ENCODE data around the gene TLE6.
"Not testable (repeated sequence)": the region's sequence is repeated elsewhere in the genome, so short reads cannot be mapped to it uniquely, and the experiment has no call there.

The TLE6 gene

DNA sequence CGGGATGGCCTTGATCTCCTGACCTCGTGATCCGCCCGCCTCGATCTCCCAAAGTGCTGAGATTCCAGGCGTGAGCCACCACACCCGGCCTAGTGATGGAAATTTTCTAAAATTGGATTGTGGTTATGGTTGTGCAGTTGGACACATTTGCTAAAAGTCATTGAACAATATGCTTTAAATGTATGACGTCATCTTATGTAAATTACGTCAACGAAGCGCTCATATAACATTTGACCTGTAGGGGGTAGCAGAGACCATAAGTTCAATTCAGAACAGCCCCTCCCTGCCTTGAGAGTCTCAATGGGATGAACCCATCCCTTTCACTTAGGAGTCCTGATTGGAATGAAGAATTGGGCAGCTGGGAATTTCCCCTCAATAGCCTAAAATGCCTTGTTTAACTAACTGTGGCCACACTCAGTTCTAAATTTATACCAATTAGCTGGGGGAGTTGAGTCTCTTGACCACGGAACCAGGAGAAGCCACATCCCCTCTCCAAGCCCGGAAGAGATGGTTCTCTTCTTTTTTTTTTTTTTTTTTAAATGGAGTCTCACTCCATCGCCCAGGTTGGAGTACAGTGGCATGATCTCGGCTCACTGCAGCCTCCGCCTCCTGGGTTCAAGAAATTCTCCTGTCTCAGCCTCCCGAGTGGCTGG is 15.2 kb upstream of the TLE6 start:
- H3K9me3 Mint-ChIP-seq: no peaks in the 10 kb centered on the region
- no peak overlapping the region for H3K4me3 Mint-ChIP-seq
- H3K27me3 Mint-ChIP-seq: peaks cover 0 to 6% of the 10 kb centered on the region in 2 donors
- H3K36me3 Mint-ChIP-seq: peaks cover 0 to 1% of the 10 kb centered on the region in 2 donors
- DNase-seq (peak; percentile 48), ATAC-seq (replicated peaks) (peak; percentile 58 to 64)
- H3K27ac Mint-ChIP-seq: peak overlapping the region; percentile 62
- H3K4me1 Mint-ChIP-seq: peaks cover 8 to 20% of the 10 kb centered on the region in 2 donors

GRCh38 chr19:2963122-2963521 is 14.2 kb upstream of the TLE6 start:
- Mint-ChIP-seq H3K27me3 (peaks cover 0 to 6% of the 10 kb centered on the region in 2 donors), H3K4me3 (no peak overlapping the region), H3K4me1 (peaks cover 10 to 25% of the 10 kb centered on the region in 2 donors), H3K36me3 (peaks cover 0 to 1% of the 10 kb centered on the region in 2 donors), H3K27ac (no peak overlapping the region), H3K9me3 (no peaks in the 10 kb centered on the region)
- ATAC-seq (replicated peaks) (no peak), DNase-seq (no peak)

- DNase-seq; H3K27ac Mint-ChIP-seq; H3K9me3 Mint-ChIP-seq; H3K27me3 Mint-ChIP-seq; ATAC-seq (replicated peaks); H3K4me3 Mint-ChIP-seq; H3K36me3 Mint-ChIP-seq: not testable (repeated sequence)
- peaks cover 13 to 30% of the 10 kb centered on the region in 2 donors for H3K4me1 Mint-ChIP-seq
Measured at GRCh38 chr19:2963631-2964030, 13.7 kb upstream of the TLE6 start.

- Mint-ChIP-seq H3K9me3 (no peaks in the 10 kb centered on the region), H3K4me1 (peaks cover 18 to 40% of the 10 kb centered on the region in 2 donors), H3K27me3 (no peaks in the 10 kb centered on the region), H3K36me3 (no peaks in the 10 kb centered on the region), H3K27ac (no peak overlapping the region), H3K4me3 (no peak overlapping the region)
- ATAC-seq (replicated peaks) (no peak), DNase-seq (no peak)
Measured at GRCh38 chr19:2964874-2965273, 12.5 kb upstream of the TLE6 start.

DNA sequence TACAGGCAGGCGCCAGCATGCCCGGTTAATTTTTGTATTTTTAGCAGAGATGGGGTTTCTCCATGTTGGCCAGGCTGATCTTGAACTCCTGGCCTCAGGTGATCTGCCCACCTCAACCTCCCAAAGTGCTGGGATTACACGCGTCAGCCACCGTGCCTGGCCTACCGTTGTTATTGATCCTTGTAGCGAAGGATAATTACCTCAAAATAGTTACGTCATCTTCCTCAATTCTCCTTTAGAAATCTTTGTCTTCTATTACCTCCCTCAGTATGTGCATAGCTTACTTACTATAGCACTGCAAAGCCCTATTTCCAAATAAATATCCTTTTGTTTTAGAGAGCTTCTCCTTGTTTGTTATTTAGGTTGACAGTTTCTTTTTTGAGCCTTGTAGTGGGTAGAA is 9.4 kb upstream of the TLE6 start:
- Mint-ChIP-seq H3K27ac (no peak overlapping the region), H3K27me3 (no peaks in the 10 kb centered on the region), H3K9me3 (no peaks in the 10 kb centered on the region), H3K4me1 (peaks cover 14 to 33% of the 10 kb centered on the region in 2 donors), H3K36me3 (no peaks in the 10 kb centered on the region), H3K4me3 (no peak overlapping the region)
- ATAC-seq (replicated peaks) (no peak), DNase-seq (no peak)

- H3K9me3 Mint-ChIP-seq: no peaks in the 10 kb centered on the region
- no peak for DNase-seq
- peaks cover under 1% of the 10 kb centered on the region in 2 donors for H3K27me3 Mint-ChIP-seq
- peaks cover 14 to 28% of the 10 kb centered on the region in 2 donors for H3K4me1 Mint-ChIP-seq
- peak; percentile 41 to 60 for ATAC-seq (replicated peaks)
- H3K36me3 Mint-ChIP-seq: no peaks in the 10 kb centered on the region
- H3K27ac Mint-ChIP-seq: no peak overlapping the region
- H3K4me3 Mint-ChIP-seq: no peak overlapping the region
Measured at GRCh38 chr19:2969104-2969504, 8.3 kb upstream of the TLE6 start.

DNA sequence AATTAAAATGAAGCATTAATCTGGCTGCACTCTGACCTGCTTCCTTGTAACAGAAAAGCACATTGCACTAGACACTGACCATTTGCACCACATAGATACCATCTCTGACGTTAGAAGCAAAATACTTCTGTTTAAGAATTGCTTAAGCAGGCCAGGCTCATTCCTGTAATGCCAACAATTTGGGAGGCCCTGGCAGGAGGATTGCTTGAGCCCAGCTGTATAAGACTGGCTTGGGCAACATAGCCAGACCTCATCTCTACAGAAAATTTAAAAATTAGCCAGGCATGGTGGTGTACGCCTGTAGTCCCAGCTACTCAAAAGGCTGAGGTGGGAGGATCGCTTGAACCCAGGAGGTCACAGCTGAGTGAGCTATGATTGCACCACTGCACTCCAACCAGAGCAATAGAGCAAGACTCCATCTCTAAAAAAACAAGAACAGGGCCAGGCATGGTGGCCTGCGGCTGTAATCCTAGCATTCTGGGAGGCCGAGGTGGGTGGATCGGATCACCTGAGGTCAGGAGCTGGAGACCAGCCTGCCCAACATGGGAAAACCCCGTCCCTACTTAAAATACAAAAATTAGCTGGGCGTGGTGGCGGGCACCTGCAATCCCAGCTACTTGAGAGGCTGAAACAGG is 7.0 kb upstream of the TLE6 start:
- no peak overlapping the region for H3K27ac Mint-ChIP-seq
- H3K4me1 Mint-ChIP-seq: peaks cover 20 to 39% of the 10 kb centered on the region in 2 donors
- peaks cover 6% of the 10 kb centered on the region in 2 donors for H3K27me3 Mint-ChIP-seq
- H3K9me3 Mint-ChIP-seq: no peaks in the 10 kb centered on the region
- no peak for DNase-seq
- H3K36me3 Mint-ChIP-seq: no peaks in the 10 kb centered on the region
- no peak overlapping the region for H3K4me3 Mint-ChIP-seq
- ATAC-seq (replicated peaks): no peak

- DNase-seq (no peak), ATAC-seq (replicated peaks) (no peak)
- Mint-ChIP-seq H3K27me3 (peaks cover 6% of the 10 kb centered on the region in 2 donors), H3K27ac (no peak overlapping the region), H3K36me3 (no peaks in the 10 kb centered on the region), H3K4me3 (no peak overlapping the region), H3K4me1 (peaks cover 24 to 51% of the 10 kb centered on the region in 2 donors), H3K9me3 (no peaks in the 10 kb centered on the region)
Measured at GRCh38 chr19:2973229-2973628, 4.1 kb upstream of the TLE6 start.

DNA sequence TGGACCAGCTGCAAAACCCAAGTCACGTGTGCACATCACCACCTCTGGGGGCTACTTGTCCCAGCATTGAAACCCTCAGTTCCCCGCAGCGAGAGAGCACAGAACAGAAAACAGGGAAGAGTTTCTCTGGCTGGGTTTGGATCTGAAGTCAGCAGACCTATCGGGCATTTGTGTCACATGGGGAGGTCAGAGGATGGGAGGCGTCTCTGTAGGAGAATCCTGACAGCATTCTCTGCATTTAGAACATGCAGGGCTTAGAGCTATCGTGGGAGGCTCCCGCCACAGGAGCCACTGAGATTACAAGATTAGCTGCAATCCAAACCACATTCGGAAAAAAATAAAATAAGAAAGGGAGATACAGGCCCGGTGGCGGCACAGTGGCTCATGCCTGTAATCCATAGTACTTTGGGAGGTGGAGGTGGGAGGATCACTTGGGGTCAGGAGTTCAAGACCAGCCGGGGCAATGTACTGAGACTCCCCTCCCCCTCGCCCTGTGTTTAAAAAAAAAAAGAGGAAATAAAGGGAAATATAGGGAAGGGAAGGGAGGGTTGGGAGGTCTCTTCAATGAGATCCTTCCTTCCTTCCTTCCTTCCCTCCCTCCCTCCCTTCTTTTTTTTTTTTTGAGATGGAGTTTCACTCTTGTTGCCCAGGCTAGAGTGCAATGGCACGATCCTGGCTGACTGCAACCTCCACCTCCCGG is 2.9 kb upstream of the TLE6 start:
- H3K9me3 Mint-ChIP-seq: no peaks in the 10 kb centered on the region
- ATAC-seq (replicated peaks): no peak
- H3K4me3 Mint-ChIP-seq: no peak overlapping the region
- DNase-seq: no peak
- peak overlapping the region; percentile 20 for H3K27ac Mint-ChIP-seq
- H3K27me3 Mint-ChIP-seq: peaks cover 6% of the 10 kb centered on the region in 2 donors
- no peaks in the 10 kb centered on the region for H3K36me3 Mint-ChIP-seq
- peaks cover 16 to 38% of the 10 kb centered on the region in 2 donors for H3K4me1 Mint-ChIP-seq

DNA sequence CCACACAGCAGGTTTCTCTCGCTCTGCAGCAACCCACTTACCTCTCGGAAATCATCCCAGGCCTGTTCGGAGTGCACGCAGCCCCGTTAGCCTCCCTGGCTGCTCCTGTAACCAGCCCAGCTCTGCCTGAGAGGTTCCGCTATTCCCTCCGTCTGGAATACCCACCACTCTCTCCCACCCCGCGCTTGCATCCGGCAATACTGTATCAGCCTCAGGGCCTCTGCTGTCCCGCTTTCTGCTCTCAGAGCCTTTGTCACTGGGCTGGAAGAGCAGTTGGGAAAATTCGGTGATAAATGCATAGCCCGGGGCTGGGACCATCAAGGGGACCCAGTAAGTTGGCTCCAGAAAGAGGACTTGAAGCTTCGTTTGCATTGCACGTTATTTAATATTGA is 759 bp upstream of the TLE6 start:
- Mint-ChIP-seq H3K4me1 (peaks cover 16 to 41% of the 10 kb centered on the region in 2 donors), H3K9me3 (no peaks in the 10 kb centered on the region), H3K27ac (peak overlapping the region; percentile 93), H3K4me3 (peak overlapping the region; percentile 99), H3K27me3 (peaks cover 6 to 8% of the 10 kb centered on the region in 2 donors), H3K36me3 (no peaks in the 10 kb centered on the region)
- ATAC-seq (replicated peaks) (peak in 1 of 2 donors; percentile 2), DNase-seq (no peak)

GRCh38 chr19:2977746-2978138 is 378 bp downstream of the TLE6 start:
- H3K36me3 Mint-ChIP-seq: peaks cover 0 to 3% of the 10 kb centered on the region in 2 donors
- peaks cover 6 to 12% of the 10 kb centered on the region in 2 donors for H3K27me3 Mint-ChIP-seq
- no peak overlapping the region for H3K27ac Mint-ChIP-seq
- peak overlapping the region; percentile 99 for H3K4me3 Mint-ChIP-seq
- peaks cover 20 to 49% of the 10 kb centered on the region in 2 donors for H3K4me1 Mint-ChIP-seq
- peak; percentile 1 to 2 for ATAC-seq (replicated peaks)
- no peaks in the 10 kb centered on the region for H3K9me3 Mint-ChIP-seq
- no peak for DNase-seq

DNA sequence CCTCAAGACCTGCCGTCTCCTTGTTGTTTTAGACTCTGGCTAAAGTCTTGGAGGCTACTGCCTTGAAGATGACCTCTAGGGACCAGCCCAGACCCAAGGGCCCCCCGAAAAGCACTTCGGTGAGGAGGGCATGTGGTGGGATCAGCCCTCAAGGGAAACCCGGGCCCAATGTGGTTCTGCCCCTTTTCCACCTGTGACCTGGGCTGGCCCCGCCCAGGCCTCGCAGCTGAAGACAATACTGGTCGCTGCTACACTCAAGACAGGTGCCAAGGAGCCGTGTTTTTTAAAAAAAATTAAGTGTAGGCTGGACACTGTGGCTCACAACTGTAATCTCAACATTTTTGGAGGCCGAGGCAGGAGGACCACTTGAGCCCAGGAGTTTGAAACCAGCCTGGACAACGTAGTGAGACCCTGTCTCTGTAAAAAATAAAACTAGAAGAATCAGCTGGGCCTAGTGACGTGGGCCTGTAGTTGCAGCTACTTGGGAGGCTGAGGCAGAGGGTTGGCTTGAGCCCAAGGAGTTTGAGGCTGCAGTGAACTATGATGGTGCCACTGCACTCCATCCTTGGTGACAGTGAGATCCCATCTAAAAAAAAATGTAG is 903 bp downstream of the TLE6 start:
- H3K4me3 Mint-ChIP-seq: no peak overlapping the region
- H3K27ac Mint-ChIP-seq: no peak overlapping the region
- peaks cover 0 to 3% of the 10 kb centered on the region in 2 donors for H3K36me3 Mint-ChIP-seq
- peaks cover 24 to 55% of the 10 kb centered on the region in 2 donors for H3K4me1 Mint-ChIP-seq
- no peaks in the 10 kb centered on the region for H3K9me3 Mint-ChIP-seq
- ATAC-seq (replicated peaks): no peak
- no peak for DNase-seq
- H3K27me3 Mint-ChIP-seq: peaks cover 10 to 14% of the 10 kb centered on the region in 2 donors

GRCh38 chr19:2978772-2979171 is 1.4 kb downstream of the TLE6 start:
- H3K9me3 Mint-ChIP-seq: no peaks in the 10 kb centered on the region
- DNase-seq (no peak), ATAC-seq (replicated peaks) (no peak)
- H3K4me3 Mint-ChIP-seq: no peak overlapping the region
- H3K27ac Mint-ChIP-seq: no peak overlapping the region
- peaks cover 0 to 3% of the 10 kb centered on the region in 2 donors for H3K36me3 Mint-ChIP-seq
- peaks cover 14 to 19% of the 10 kb centered on the region in 2 donors for H3K27me3 Mint-ChIP-seq
- H3K4me1 Mint-ChIP-seq: peaks cover 28 to 60% of the 10 kb centered on the region in 2 donors

DNA sequence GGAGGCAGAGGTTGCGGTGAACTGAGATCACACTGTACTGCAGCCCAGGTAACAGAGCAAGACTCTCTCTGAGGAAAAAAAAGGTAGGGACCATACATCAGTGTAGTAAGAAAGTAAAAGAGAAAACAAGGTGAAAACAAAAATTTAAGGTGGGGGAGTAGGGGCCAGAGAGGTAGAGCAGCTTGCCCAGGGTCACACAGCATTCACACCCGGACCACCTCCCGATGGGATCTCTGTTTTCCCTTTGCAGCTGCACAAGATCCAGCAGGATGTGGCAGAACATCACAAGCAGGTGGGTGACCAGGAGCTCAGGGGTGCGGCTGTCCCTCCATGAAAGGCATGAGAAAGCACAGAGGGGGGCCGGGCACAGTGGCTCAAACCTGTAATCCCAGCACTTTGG is 4.5 kb downstream of the TLE6 start:
- peaks cover 8 to 22% of the 10 kb centered on the region in 2 donors for H3K27me3 Mint-ChIP-seq
- no peaks in the 10 kb centered on the region for H3K9me3 Mint-ChIP-seq
- DNase-seq (no peak), ATAC-seq (replicated peaks) (no peak)
- H3K4me3 Mint-ChIP-seq: no peak overlapping the region
- H3K27ac Mint-ChIP-seq: no peak overlapping the region
- peaks cover 0 to 3% of the 10 kb centered on the region in 2 donors for H3K36me3 Mint-ChIP-seq
- H3K4me1 Mint-ChIP-seq: peaks cover 20 to 45% of the 10 kb centered on the region in 2 donors
